ENCODE data around the gene UBASH3A.

UBASH3A gene

DNA sequence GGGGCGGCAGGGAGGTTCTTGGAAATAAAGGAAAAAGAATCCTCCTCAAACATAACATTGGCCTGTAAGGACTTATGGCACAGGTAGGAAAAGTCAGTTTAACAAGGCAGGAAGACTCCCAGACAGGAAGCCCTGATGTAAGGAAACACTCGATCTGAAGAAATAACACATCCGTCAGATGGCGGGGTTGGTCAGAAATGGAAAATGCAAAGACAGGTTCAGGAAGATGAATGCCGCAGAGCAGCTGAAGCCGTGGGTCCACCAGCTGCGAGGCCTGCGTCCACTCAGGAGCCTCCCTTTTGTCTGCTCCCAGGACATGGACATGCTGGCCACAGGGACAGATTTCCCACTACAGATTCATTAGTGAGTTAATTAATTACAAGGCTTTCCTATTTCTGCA lies 88.5 kb downstream of the UBASH3A start:
- H3K4me3 ChIP-seq (ENCODE audit: low read depth, low read length) = no peak overlapping the region
- DNase-seq (ENCODE audit: low read depth) = no peak
- TF ChIP-seq, protein P1, sequence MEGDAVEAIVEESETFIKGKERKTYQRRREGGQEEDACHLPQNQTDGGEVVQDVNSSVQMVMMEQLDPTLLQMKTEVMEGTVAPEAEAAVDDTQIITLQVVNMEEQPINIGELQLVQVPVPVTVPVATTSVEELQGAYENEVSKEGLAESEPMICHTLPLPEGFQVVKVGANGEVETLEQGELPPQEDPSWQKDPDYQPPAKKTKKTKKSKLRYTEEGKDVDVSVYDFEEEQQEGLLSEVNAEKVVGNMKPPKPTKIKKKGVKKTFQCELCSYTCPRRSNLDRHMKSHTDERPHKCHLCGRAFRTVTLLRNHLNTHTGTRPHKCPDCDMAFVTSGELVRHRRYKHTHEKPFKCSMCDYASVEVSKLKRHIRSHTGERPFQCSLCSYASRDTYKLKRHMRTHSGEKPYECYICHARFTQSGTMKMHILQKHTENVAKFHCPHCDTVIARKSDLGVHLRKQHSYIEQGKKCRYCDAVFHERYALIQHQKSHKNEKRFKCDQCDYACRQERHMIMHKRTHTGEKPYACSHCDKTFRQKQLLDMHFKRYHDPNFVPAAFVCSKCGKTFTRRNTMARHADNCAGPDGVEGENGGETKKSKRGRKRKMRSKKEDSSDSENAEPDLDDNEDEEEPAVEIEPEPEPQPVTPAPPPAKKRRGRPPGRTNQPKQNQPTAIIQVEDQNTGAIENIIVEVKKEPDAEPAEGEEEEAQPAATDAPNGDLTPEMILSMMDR (conservative IDR thresholded peaks at IDR 0.05; ENCODE audit: low read depth, low read length) = no peak

DNA sequence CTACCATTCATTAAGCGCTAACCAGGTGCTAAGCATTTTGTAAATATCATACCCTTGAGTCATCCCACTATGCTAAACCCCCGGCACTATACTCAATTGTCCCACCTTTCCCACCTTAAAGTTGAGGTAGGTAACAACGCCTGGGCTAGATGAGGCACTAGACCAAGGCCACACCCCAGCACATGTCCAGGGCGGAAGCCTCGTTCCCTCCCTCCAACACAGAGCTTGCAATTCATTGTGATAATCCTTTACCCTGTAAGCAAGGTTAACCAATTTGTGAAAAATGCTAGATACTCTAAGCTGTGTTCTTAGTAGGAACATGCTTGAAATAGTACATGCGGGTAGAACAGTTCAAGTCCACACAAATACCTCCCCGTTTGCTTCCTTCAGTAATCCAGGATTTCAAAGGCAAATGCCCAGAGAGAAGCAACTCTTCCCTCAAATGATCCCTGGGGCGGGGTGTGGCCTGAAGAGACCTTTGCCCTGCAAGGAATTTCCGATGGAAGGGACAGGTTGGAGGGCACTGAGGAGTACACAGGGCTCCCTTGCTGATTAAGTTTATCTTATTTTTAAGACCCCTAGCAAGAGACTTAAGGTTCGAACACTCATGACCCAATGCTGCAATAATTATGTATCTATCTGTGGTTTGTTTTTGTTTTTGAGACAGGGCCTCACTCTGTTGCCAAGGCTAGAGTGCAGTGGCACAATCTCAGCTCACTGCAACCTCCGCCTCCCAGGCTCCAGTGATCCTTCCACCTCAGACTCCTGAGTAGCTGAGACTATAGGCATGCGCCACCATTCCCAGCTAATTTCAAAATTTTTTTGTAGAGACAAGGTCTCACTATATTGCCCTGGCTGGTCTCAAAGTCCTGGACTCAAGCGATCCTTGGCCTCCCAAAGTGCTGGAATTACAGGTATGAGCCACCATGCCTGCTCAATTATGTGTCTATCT lies 89.7 kb downstream of the UBASH3A start:
- DNase-seq (ENCODE audit: low read depth) = no peak
- H3K4me3 ChIP-seq (ENCODE audit: low read depth, low read length) = no peak overlapping the region
- TF ChIP-seq, protein P1 (conservative IDR thresholded peaks at IDR 0.05; ENCODE audit: low read depth, low read length) = no peak

DNA sequence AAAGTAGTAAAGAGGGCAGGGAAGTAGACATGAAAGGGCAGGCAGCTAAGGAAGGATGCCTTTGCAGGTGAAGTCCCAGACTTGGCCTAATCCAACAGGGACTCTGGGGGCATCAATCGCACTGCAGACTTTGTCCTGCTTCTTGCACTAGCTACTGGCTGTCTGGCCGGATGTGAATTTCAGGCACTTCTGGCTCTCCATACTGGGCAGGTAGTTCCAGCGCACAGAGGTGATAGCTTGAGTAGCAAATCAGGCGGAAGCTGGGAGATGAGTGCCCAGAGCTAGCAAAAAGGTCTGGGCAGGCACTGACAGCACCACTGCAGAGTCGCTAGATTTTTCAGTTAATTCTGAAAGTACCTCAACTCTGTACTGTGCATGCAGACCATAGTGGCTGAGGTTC lies 91.3 kb downstream of the UBASH3A start:
- DNase-seq (ENCODE audit: low read depth) = no peak
- TF ChIP-seq, protein P1 (conservative IDR thresholded peaks at IDR 0.05; ENCODE audit: low read depth, low read length) = no peak
- no peak overlapping the region for H3K4me3 ChIP-seq (ENCODE audit: low read depth, low read length)

DNA sequence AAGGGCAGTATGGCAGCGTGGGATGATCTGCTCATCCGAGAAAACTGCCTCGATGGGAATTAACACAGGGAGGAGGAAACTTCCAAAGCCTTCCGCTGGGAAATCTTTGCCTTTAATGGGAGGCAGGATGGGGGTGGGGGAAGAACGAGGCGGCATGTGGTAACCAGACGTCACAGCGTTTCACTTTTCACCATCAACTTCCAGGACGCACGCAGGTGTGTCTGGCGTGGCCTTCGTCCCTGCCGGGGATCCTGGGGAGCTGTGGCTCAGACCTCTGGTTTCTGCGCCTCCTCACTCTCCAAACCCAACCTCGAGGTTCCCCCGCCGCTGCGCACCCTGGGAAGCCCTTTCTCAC lies 92.0 kb downstream of the UBASH3A start:
- H3K4me3 ChIP-seq (ENCODE audit: low read depth, low read length) = peak overlapping the region; percentile 69
- TF ChIP-seq, protein P1 (conservative IDR thresholded peaks at IDR 0.05; ENCODE audit: low read depth, low read length) = no peak
- DNase-seq (ENCODE audit: low read depth) = peak; percentile 22

DNA sequence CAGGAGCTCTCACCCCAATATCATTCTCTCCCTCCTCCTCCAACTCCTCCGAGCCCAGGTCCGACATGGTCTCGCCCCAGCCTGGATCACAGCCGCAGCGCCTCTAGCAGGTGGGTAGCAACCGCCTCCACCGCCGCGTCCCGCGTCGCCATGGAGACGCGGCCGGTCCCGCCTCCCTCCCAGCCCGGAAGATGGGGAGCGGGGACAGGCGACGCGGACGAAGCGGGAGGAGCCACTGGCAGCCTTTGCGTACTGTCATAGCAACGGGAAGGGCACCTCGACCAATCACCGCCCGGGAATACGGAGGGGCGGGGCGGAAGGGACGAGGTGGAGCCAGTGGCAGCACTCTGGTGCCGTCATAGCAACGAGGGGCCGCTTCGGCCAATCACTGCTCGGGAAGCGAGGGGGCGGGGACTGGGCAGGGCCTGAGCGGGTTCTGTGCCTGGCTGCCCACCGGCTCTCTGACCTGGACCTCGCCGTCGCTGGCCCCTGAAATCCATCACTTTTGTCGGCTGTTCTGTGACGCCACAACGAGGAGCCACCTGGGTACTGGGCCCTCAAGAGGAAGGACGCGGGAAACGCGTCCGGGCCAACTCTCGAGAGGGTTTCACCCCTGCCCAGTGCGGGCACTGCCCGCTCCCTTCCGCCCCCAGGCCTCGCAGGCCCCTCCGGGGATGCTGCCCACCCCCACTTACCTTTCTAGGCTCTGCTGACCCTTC lies 92.6 kb downstream of the UBASH3A start, which contains the start of gene RSPH1:
Gene RSPH1, minus strand, starts transcription at position 105 of the 719 bp plus-strand sequence. Its CDS starts 38 bp downstream, at position 67.
- TF ChIP-seq, protein P1 (conservative IDR thresholded peaks at IDR 0.05; ENCODE audit: low read depth, low read length) = no peak
- H3K4me3 ChIP-seq (ENCODE audit: low read depth, low read length) = peak within 1 kb of the TSS; percentile 69
- DNase-seq (ENCODE audit: low read depth) = peak; percentile 98

DNA sequence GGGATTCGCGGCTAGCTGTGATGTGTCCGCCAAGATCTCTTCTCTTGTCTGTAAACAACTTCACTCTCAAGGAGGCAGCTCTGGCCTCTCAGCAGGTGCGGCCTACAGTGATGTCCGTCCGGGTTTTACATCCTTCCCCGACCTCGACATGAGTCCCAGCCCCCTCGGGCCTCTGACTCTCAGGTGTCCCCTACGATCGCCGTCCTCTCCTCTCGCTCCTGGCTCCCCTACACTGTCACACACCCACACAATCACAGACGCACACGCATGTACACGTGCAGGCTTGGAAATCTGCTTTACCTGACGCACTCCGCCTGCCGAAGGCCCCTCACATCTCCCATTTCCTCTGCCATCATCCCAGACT lies 93.1 kb downstream of the UBASH3A start:
- peak overlapping the region; percentile 69 for H3K4me3 ChIP-seq (ENCODE audit: low read depth, low read length)
- DNase-seq (ENCODE audit: low read depth) = peak; percentile 13
- TF ChIP-seq, protein P1 (conservative IDR thresholded peaks at IDR 0.05; ENCODE audit: low read depth, low read length) = no peak

Data from choroid plexus epithelial cell (primary cell).